H1 (cell line): ENCODE results near the gene ADAMTS17. TPM values are rescaled to one million over a fixed set of nuclear protein-coding genes. Genes with fewer than 3 reads are reported as not detected.

ENCODE experiments used
- CTCF ChIA-PET: fragments of 300-600 bp; sonication (Branson Sonifier 250); formaldehyde crosslinking; loops from one replicate; lab custom pipeline; 2021; ENCODE audit not compliant: partially characterized antibody; lab: Charles Lee
- POLR2A ChIA-PET: fragments of 300-600 bp; sonication (Branson Sonifier 250); formaldehyde crosslinking; loops from one replicate; lab custom pipeline; 2021; ENCODE audit warnings: inconsistent platforms; ENCODE audit not compliant: partially characterized antibody; lab: Charles Lee
- DNase-seq, 2 experiments: peaks; one replicate each; pipeline versions ENCODE4 v3.0.0 to v3.0.0-alpha.2; 2010 to 2022; ENCODE audit warnings: low spot score in 2 of 2, low read depth in 1 of 2, mixed read lengths in 1 of 2
- FAIRE-seq: peaks from 2 replicates; lab custom pipeline; 2011; peaks lifted over from hg19 to GRCh38; lab: Jason Lieb, UNC
- H2AFZ ChIP-seq: 2 replicates; pipeline ENCODE4 v1.8.1; 2012; ENCODE audit warnings: low read length, inconsistent platforms
- H2AK5ac ChIP-seq: 2 replicates; pipeline ENCODE4 v1.6.1; 2013; ENCODE audit warnings: low read depth, low read length
- H2BK120ac ChIP-seq: replicated peaks from 2 replicates; pipeline ENCODE3; 2013; ENCODE audit warnings: low read depth, low read length, inconsistent platforms
- H2BK12ac ChIP-seq: 2 replicates; pipeline ENCODE4 v1.6.1; 2013; ENCODE audit warnings: low read depth, low read length
- H2BK15ac ChIP-seq: 2 replicates; pipeline ENCODE4 v1.6.1; 2013; ENCODE audit warnings: low read length
- H2BK20ac ChIP-seq: 2 replicates; pipeline ENCODE4 v1.6.1; 2013; ENCODE audit warnings: low read length
- H2BK5ac ChIP-seq: 2 replicates; pipeline ENCODE4 v1.6.1; 2013; ENCODE audit warnings: low read depth, low read length
- H3K14ac ChIP-seq: 2 replicates; pipeline ENCODE4 v1.6.1; 2013; ENCODE audit warnings: inconsistent platforms; ENCODE audit not compliant: insufficient read length
- H3K18ac ChIP-seq: 2 replicates; pipeline ENCODE4 v1.6.1; 2013; ENCODE audit warnings: low read length; ENCODE audit errors: extremely low read depth
- H3K23ac ChIP-seq: 2 replicates; pipeline ENCODE4 v1.6.1; 2013; ENCODE audit warnings: inconsistent platforms; ENCODE audit not compliant: insufficient read length
- H3K23me2 ChIP-seq: 2 replicates; pipeline ENCODE4 v1.6.1; 2013; ENCODE audit warnings: low read depth, low read length
- H3K27ac ChIP-seq: 2 replicates; pipeline ENCODE4 v1.6.1; 2011; ENCODE audit warnings: low read depth, low read length, inconsistent platforms
- H3K27me3 ChIP-seq, 4 experiments: replicated peaks in 1 of 4; 1 replicate in 1 of 4; 2 replicates in 3 of 4; pipeline versions ENCODE4 v1.6.1 to v1.8.1; 2011 to 2013; ENCODE audit warnings: low read length in 3 of 4, mild to moderate bottlenecking in 3 of 4, inconsistent platforms in 2 of 4, mixed read lengths in 2 of 4, moderate library complexity in 1 of 4; ENCODE audit not compliant: control insufficient read depth in 3 of 4, insufficient read depth in 3 of 4; ENCODE audit errors: extremely low read depth in 1 of 4
- H3K36me3 ChIP-seq, 4 experiments: 2 replicates each; pipeline versions ENCODE4 v1.6.1 to v1.8.1; 2011 to 2013; ENCODE audit warnings: mild to moderate bottlenecking in 4 of 4, low read length in 3 of 4, moderate library complexity in 2 of 4, control low read depth in 1 of 4, inconsistent platforms in 1 of 4; ENCODE audit not compliant: insufficient read depth in 4 of 4, control insufficient read depth in 2 of 4
- H3K4ac ChIP-seq: replicated peaks from 2 replicates; pipeline ENCODE3; 2013; ENCODE audit warnings: low read length, low read depth, mixed read lengths, inconsistent platforms; ENCODE audit not compliant: insufficient read length
- H3K4me1 ChIP-seq, 4 experiments: replicated peaks in 1 of 4; 1 replicate in 1 of 4; 2 replicates in 3 of 4; pipeline versions ENCODE4 v1.6.1 to v1.8.1; 2011 to 2013; ENCODE audit warnings: low read length in 3 of 4, inconsistent platforms in 2 of 4, mixed read lengths in 1 of 4; ENCODE audit not compliant: insufficient read depth in 4 of 4, control insufficient read depth in 3 of 4
- H3K4me2 ChIP-seq, 2 experiments: 2 replicates each; pipeline versions ENCODE4 v1.6.1 to v1.8.1; 2011 to 2013; ENCODE audit warnings: low read depth in 2 of 2, low read length in 2 of 2, control low read depth in 1 of 2, inconsistent platforms in 1 of 2, mild to moderate bottlenecking in 1 of 2; ENCODE audit not compliant: insufficient read depth in 1 of 2
- H3K4me3 ChIP-seq, 4 experiments: fragments of 200-600, 300-600 bp in 1 of 4; sonication (generic), shearing (Covaris generic), sonication (Bioruptor Twin) in 1 of 4; 2 replicates each; pipeline versions ENCODE4 v1.5.1 to v1.8.1; 2011 to 2016; ENCODE audit warnings: low read length in 4 of 4, low read depth in 3 of 4, control low read depth in 2 of 4, inconsistent platforms in 2 of 4, mild to moderate bottlenecking in 2 of 4, mixed read lengths in 1 of 4, moderate library complexity in 1 of 4; ENCODE audit not compliant: insufficient read depth in 2 of 4; ENCODE audit errors: extremely low read depth in 1 of 4
- H3K56ac ChIP-seq: replicated peaks from 2 replicates; pipeline ENCODE3; 2013; ENCODE audit warnings: low read depth, mild to moderate bottlenecking, mixed read lengths, low read length, inconsistent platforms; ENCODE audit not compliant: insufficient read length
- H3K79me1 ChIP-seq: 2 replicates; pipeline ENCODE4 v1.6.1; 2013; ENCODE audit warnings: low read depth, low read length, control low read depth
- H3K79me2 ChIP-seq, 2 experiments: 2 replicates each; pipeline versions ENCODE4 v1.6.1 to v1.8.1; 2012 to 2013; ENCODE audit warnings: low read length in 2 of 2, mild to moderate bottlenecking in 2 of 2, inconsistent platforms in 1 of 2; ENCODE audit not compliant: insufficient read depth in 2 of 2, control insufficient read depth in 1 of 2
- H3K9ac ChIP-seq, 4 experiments: replicated peaks in 1 of 4; 1 replicate in 1 of 4; 2 replicates in 3 of 4; pipeline versions ENCODE4 v1.6.1 to v1.8.1; 2011 to 2013; ENCODE audit warnings: low read depth in 3 of 4, low read length in 3 of 4, control low read depth in 2 of 4, mild to moderate bottlenecking in 2 of 4, moderate library complexity in 2 of 4, inconsistent platforms in 1 of 4; ENCODE audit errors: extremely low read depth in 1 of 4
- H3K9me3 ChIP-seq, 2 experiments: 2 replicates each; pipeline versions ENCODE4 v1.6.1 to v1.8.1; 2012 to 2013; ENCODE audit warnings: mild to moderate bottlenecking in 2 of 2, moderate library complexity in 2 of 2, control low read depth in 1 of 2, inconsistent platforms in 1 of 2, low read depth in 1 of 2, low read length in 1 of 2, mixed read lengths in 1 of 2; ENCODE audit not compliant: insufficient read depth in 2 of 2
- H4K20me1 ChIP-seq, 2 experiments: replicated peaks in 1 of 2; 2 replicates each; pipeline versions ENCODE3 to v1.8.1; 2011 to 2013; ENCODE audit warnings: inconsistent platforms in 2 of 2, low read length in 2 of 2, mild to moderate bottlenecking in 1 of 2; ENCODE audit not compliant: insufficient read depth in 2 of 2, control insufficient read depth in 1 of 2
- H4K5ac ChIP-seq: 2 replicates; pipeline ENCODE4 v1.6.1; 2013; ENCODE audit warnings: low read length, low read depth, mixed read lengths, inconsistent platforms; ENCODE audit not compliant: insufficient read length
- H4K8ac ChIP-seq: 2 replicates; pipeline ENCODE4 v1.8.0; 2013; ENCODE audit warnings: mild to moderate bottlenecking, moderate library complexity, low read length, inconsistent platforms; ENCODE audit not compliant: insufficient read depth; ENCODE audit errors: extremely low read depth
- H4K91ac ChIP-seq: replicated peaks from 2 replicates; pipeline ENCODE3; 2013; ENCODE audit warnings: low read length, mixed read lengths, inconsistent platforms; ENCODE audit not compliant: insufficient read length
- POLR2AphosphoS5 ChIP-seq: IDR thresholded peaks from 2 replicates; pipeline ENCODE4 v1.6.1; 2011; ENCODE audit warnings: low read depth, low read length
- WGBS, 2 experiments: shearing (Covaris generic) in 1 of 2; methylation state at CpG; one replicate each; pipeline versions ENCODE4 v1.1.6 to v1.1.7; 2013 to 2015; ENCODE audit warnings: low lambda C conversion rate in 2 of 2, mixed read lengths in 2 of 2, inconsistent platforms in 1 of 2, low coverage in 1 of 2, missing lambda C conversion rate in 1 of 2; ENCODE audit not compliant: insufficient replicate concordance in 2 of 2, insufficient coverage in 1 of 2, insufficient read length in 1 of 2; ENCODE audit errors: extremely low coverage in 1 of 2, missing lambda C conversion rate in 1 of 2; 5-methylcytosine and 5-hydroxymethylcytosine counted together
- polyA plus RNA-seq, 7 experiments: library from polyadenylated mRNA; depleted of rRNA in 3 of 7; stranded (reverse) in 5 of 7; unstranded in 2 of 7; fragments of >200 nt in 5 of 7; fragments of 200-250 nt in 2 of 7; gene quantifications; 1 replicate in 5 of 7; 2 replicates in 1 of 7; 4 replicates in 1 of 7; pipeline versions ENCODE4 v1.2.1 to v1.2.3, GENCODE V29; 2011 to 2013; ENCODE audit warnings: missing spikeins in 2 of 7, mixed read lengths in 2 of 7
- total RNA-seq: library from RNA; stranded (reverse); fragmentation: NEBNext Ultra II Directional; extraction: Animal tissue kit (Norgen Biotek cat#: 25700); gene quantifications from 2 replicates; pipeline ENCODE4 v1.2.1, GENCODE V29; 2021

The ADAMTS17 gene
- total and polyA plus RNA-seq, 2 of the 8 experiments (the other 6 are each of a cell fraction or from before 2014, with no cell fraction given) = 0.51 to 1.7 TPM

DNA sequence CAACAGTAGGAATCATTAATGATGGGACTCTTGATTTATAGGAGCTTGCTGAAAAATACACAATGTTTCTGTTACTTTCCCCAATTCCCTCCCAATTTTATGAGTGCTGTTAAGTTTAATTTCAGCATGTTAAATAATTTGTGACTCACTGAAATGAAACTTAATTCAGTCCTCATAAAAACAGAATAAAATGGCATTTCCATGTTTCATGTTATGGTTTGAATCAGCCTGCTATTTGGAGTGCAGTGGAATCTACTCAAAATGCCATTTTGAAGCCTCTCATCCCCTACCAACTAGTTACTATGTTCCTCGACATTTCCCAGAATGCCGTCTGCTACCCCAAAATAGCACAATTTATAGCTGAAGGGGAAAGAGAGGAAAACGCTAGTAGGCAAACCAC lies 237.5 kb downstream of the ADAMTS17 start:
- no peak overlapping the region for H2BK20ac ChIP-seq
- H2BK15ac ChIP-seq = no peak overlapping the region
- no peak overlapping the region for H4K5ac ChIP-seq
- H2BK5ac ChIP-seq = no peak overlapping the region
- H3K36me3 ChIP-seq = no peaks in the 10 kb centered on the region
- no peaks in the 10 kb centered on the region for H3K79me1 ChIP-seq
- no peaks in the 10 kb centered on the region for H3K27me3 ChIP-seq
- no peak overlapping the region for H3K14ac ChIP-seq
- no peak overlapping the region for H2BK12ac ChIP-seq
- no peak overlapping the region for H2BK120ac ChIP-seq
- no peak overlapping the region for H4K91ac ChIP-seq
- FAIRE-seq = no peak
- no peak overlapping the region for H4K8ac ChIP-seq
- no peak overlapping the region for H3K18ac ChIP-seq
- H3K23ac ChIP-seq = no peak overlapping the region
- H2AFZ ChIP-seq = no peak overlapping the region
- 89% methylated on average over 3 of the region's 3 CpGs; no CpG with 5 or more reads in 1 of the 2 experiments for WGBS, 2 experiments
- H3K23me2 ChIP-seq = no peaks in the 10 kb centered on the region
- no peaks in the 10 kb centered on the region for H3K4me1 ChIP-seq
- H3K79me2 ChIP-seq = no peaks in the 10 kb centered on the region
- H3K56ac ChIP-seq = no peak overlapping the region
- no peak overlapping the region for H3K27ac ChIP-seq
- H3K4me2 ChIP-seq = no peak overlapping the region
- H3K4ac ChIP-seq = no peak overlapping the region
- H3K9ac ChIP-seq = no peak overlapping the region
- POLR2A ChIA-PET = no interaction called here
- no peak overlapping the region for H3K4me3 ChIP-seq
- no peaks in the 10 kb centered on the region; a peak in 1 of 4 replicates for H3K9me3 ChIP-seq
- DNase-seq = no peak
- CTCF ChIA-PET = interaction anchor here (1.0 kb wide), 1 partner anchor 14 kb away, joined by 4 read pairs; no protein-coding TSS in a partner anchor
- H4K20me1 ChIP-seq = no peaks in the 10 kb centered on the region
- H2AK5ac ChIP-seq = no peak overlapping the region
- no peak for TF ChIP-seq POLR2AphosphoS5
